ENCODE measurements around the gene HID1.
"Not testable (repeated sequence)": the region's sequence is repeated elsewhere in the genome, so short reads cannot be mapped to it uniquely, and the experiment has no call there.

Gene HID1

DNA sequence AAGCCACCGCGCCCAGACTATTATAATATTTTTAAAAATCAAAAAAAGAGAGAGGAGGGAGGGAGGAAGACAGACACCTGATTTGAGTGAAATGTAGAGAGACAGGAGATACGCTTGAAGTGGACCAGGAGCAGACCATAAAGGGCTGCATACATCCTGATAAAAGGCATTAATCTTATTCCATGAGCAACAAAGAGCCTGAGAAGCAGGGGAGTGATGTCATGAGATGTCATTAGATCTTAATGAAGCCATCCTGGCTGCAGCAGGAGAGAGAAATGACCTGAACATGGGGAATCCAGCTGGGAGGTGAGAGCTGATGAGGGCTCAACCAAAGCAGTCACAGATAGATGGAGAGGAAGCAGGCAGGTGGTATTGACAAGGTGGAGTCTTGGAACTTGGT is 5.2 kb upstream of the HID1 start:
- TF ChIP-seq, protein P1, sequence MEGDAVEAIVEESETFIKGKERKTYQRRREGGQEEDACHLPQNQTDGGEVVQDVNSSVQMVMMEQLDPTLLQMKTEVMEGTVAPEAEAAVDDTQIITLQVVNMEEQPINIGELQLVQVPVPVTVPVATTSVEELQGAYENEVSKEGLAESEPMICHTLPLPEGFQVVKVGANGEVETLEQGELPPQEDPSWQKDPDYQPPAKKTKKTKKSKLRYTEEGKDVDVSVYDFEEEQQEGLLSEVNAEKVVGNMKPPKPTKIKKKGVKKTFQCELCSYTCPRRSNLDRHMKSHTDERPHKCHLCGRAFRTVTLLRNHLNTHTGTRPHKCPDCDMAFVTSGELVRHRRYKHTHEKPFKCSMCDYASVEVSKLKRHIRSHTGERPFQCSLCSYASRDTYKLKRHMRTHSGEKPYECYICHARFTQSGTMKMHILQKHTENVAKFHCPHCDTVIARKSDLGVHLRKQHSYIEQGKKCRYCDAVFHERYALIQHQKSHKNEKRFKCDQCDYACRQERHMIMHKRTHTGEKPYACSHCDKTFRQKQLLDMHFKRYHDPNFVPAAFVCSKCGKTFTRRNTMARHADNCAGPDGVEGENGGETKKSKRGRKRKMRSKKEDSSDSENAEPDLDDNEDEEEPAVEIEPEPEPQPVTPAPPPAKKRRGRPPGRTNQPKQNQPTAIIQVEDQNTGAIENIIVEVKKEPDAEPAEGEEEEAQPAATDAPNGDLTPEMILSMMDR (IDR thresholded peaks at IDR 0.05; ENCODE audit: insufficient read depth, low read depth, low read length, missing control alignments): no peak
- H3K4me3 ChIP-seq (ENCODE audit: low read depth, low read length): no peak overlapping the region
- DNase-seq (ENCODE audit: low read depth): no peak

DNA sequence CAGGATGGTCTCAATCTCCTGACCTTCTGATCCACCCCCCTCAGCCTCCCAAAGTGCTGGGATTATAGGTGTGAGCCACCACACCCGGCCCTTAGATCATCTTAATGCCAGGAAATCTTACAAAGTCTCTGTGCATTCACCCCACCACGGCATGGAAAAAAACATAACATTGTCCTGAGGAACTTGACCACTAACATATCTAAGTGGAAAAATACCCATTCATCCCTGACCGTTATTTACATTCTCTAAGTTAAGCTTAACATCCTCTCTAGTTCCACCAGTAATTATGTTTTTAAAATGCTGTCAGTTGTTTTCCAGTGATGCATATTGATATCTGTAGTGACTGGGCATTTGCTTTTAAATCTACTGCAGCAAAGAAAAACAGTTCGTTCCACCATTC is 3.4 kb upstream of the HID1 start:
- TF ChIP-seq, protein P1 (IDR thresholded peaks at IDR 0.05; ENCODE audit: insufficient read depth, low read depth, low read length, missing control alignments): no peak
- DNase-seq (ENCODE audit: low read depth): no peak
- H3K4me3 ChIP-seq (ENCODE audit: low read depth, low read length): no peak overlapping the region

- H3K4me3 ChIP-seq (ENCODE audit: low read depth, low read length): no peak overlapping the region
- TF ChIP-seq, protein P1 (IDR thresholded peaks at IDR 0.05; ENCODE audit: insufficient read depth, low read depth, low read length, missing control alignments): no peak
- DNase-seq (ENCODE audit: low read depth): no peak
Observed at GRCh38 chr17:74972973-74973328, 392 bp upstream of the HID1 start.

DNA sequence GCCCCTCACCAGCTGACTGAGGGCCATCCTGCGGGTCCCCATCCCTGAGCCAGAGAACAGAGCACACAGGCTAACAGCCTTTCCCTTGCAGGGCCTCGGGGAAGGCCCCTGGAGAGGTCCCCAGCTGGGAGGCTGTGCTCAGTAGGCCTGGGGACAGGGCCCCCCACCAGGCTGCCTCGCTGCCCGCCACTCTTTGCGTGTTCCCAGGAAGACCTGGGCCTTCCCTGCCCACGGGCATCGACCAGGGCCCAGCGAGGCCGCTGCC is 785 bp downstream of the HID1 start:
- TF ChIP-seq, protein P1 (IDR thresholded peaks at IDR 0.05; ENCODE audit: insufficient read depth, low read depth, low read length, missing control alignments): no peak
- no peak for DNase-seq (ENCODE audit: low read depth)
- no peak overlapping the region for H3K4me3 ChIP-seq (ENCODE audit: low read depth, low read length)

- H3K4me3 ChIP-seq (ENCODE audit: low read depth, low read length): no peak overlapping the region
- TF ChIP-seq, protein P1 (IDR thresholded peaks at IDR 0.05; ENCODE audit: insufficient read depth, low read depth, low read length, missing control alignments): no peak
- no peak for DNase-seq (ENCODE audit: low read depth)
Observed at GRCh38 chr17:74971069-74971841, 1.3 kb downstream of the HID1 start.

DNA sequence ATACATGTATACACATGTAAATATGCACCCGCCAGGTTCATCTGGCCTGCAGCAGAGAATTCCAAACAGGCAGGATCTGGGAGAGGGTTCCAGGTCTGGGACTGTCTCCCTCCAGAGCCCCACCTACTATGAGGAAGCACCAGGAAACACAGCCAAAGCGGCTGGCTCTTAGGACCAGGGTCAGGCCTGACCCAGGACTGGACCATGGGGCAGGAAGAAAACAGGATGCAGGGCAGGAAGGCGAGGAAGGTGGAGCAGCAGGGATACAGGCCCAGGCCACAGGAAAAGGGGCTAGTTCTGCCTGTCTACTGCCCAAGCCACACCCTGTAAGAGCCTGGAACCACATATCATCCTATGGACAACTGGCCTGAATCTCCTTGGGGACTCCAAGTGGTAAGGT is 2.2 kb downstream of the HID1 start:
- DNase-seq (ENCODE audit: low read depth): no peak
- TF ChIP-seq, protein P1 (IDR thresholded peaks at IDR 0.05; ENCODE audit: insufficient read depth, low read depth, low read length, missing control alignments): no peak
- H3K4me3 ChIP-seq (ENCODE audit: low read depth, low read length): no peak overlapping the region

GRCh38 chr17:74969501-74969900 is 3.1 kb downstream of the HID1 start:
- DNase-seq (ENCODE audit: low read depth); H3K4me3 ChIP-seq (ENCODE audit: low read depth, low read length): not testable (repeated sequence)

All from GM12865 (cell line).